IMR-90 (cell line): ENCODE measurements around the gene KCNJ6. TPM values are rescaled to one million over a fixed set of nuclear protein-coding genes. Genes with fewer than 3 reads are reported as not detected.

ENCODE experiments used
- ATAC-seq: fragments of 200-7000 bp; cut with Tn5 transposase; 2 replicates; pipeline ENCODE4 v1.9.1; 2020; ENCODE audit warnings: low read depth, mild to moderate bottlenecking, moderate library complexity
- BruUV-seq: library from RNA; stranded (reverse); fragments of 400-500 nt; replicated peaks from 2 replicates; lab custom pipeline; 2021; lab: Mats Ljungman, UMichigan
- CTCF ChIA-PET: fragments of 300-600 bp; formaldehyde crosslinking; extraction: SDS; loops from one replicate; lab custom pipeline; 2021; ENCODE audit warnings: antibody characterized with exemption; lab: Yijun Ruan, JAX
- POLR2A ChIA-PET: fragments of 300-600 bp; sonication (Branson Sonifier 250); formaldehyde crosslinking; loops from one replicate; lab custom pipeline; 2022; ENCODE audit warnings: antibody characterized with exemption; ENCODE audit not compliant: unreplicated experiment; lab: Charles Lee
- DNase-seq: peaks from one replicate; pipeline ENCODE4 v3.0.0; 2013
- H2AFZ ChIP-seq: replicated peaks from 2 replicates; pipeline ENCODE3; 2013; ENCODE audit warnings: low read length, mild to moderate bottlenecking; ENCODE audit not compliant: poor library complexity
- H2AK5ac ChIP-seq: 2 replicates; pipeline ENCODE4 v1.6.1; 2013; ENCODE audit warnings: low read depth, low read length, inconsistent platforms
- H2AK9ac ChIP-seq: replicated peaks from 2 replicates; pipeline ENCODE3; 2013; ENCODE audit warnings: mild to moderate bottlenecking, low read depth, low read length, moderate library complexity; ENCODE audit not compliant: poor library complexity
- H2BK120ac ChIP-seq: 2 replicates; pipeline ENCODE4 v1.6.1; 2013; ENCODE audit warnings: low read depth, low read length, inconsistent platforms
- H2BK15ac ChIP-seq: 3 replicates; pipeline ENCODE4 v1.6.1; 2013; ENCODE audit warnings: low read depth, low read length, inconsistent platforms
- H2BK20ac ChIP-seq: 2 replicates; pipeline ENCODE4 v1.6.1; 2013; ENCODE audit warnings: low read depth, mild to moderate bottlenecking, inconsistent platforms, low read length, moderate library complexity
- H2BK5ac ChIP-seq: 2 replicates; pipeline ENCODE4 v1.6.1; 2013; ENCODE audit warnings: mild to moderate bottlenecking, low read depth, low read length, inconsistent platforms; ENCODE audit not compliant: poor library complexity, severe bottlenecking
- H3K14ac ChIP-seq: replicated peaks from 2 replicates; pipeline ENCODE4 v1.6.1; 2013; ENCODE audit warnings: low read depth, low read length, inconsistent platforms
- H3K18ac ChIP-seq: 2 replicates; pipeline ENCODE4 v1.6.1; 2013; ENCODE audit warnings: low read depth, low read length, control low read depth
- H3K23ac ChIP-seq: 2 replicates; pipeline ENCODE4 v1.6.1; 2013; ENCODE audit warnings: low read depth, low read length, inconsistent platforms
- H3K27ac ChIP-seq: 2 replicates; pipeline ENCODE4 v1.5.1; 2013; ENCODE audit warnings: mild to moderate bottlenecking, control low read depth, low read length; ENCODE audit not compliant: insufficient read depth
- H3K27me3 ChIP-seq: 2 replicates; pipeline ENCODE4 v1.6.1; 2013; ENCODE audit warnings: low read length; ENCODE audit not compliant: control insufficient read depth, insufficient read depth
- H3K36me3 ChIP-seq: 2 replicates; pipeline ENCODE4 v1.6.1; 2013; ENCODE audit warnings: low read length, mixed read lengths; ENCODE audit not compliant: control insufficient read depth, insufficient read depth
- H3K4ac ChIP-seq: 2 replicates; pipeline ENCODE4 v1.6.1; 2013; ENCODE audit warnings: low read depth, low read length, inconsistent platforms
- H3K4me1 ChIP-seq: 2 replicates; pipeline ENCODE4 v1.6.1; 2013; ENCODE audit warnings: low read length, mixed read lengths; ENCODE audit not compliant: control insufficient read depth, insufficient read depth
- H3K4me2 ChIP-seq: 2 replicates; pipeline ENCODE4 v1.6.1; 2013; ENCODE audit warnings: low read depth, mild to moderate bottlenecking, control low read depth, low read length, moderate library complexity
- H3K4me3 ChIP-seq: 2 replicates; pipeline ENCODE4 v1.5.1; 2013; ENCODE audit warnings: low read depth, mild to moderate bottlenecking, control low read depth, low read length, moderate library complexity; ENCODE audit not compliant: insufficient read depth
- H3K56ac ChIP-seq: 2 replicates; pipeline ENCODE4 v1.6.1; 2013; ENCODE audit warnings: low read length, inconsistent platforms; ENCODE audit not compliant: insufficient read depth; ENCODE audit errors: extremely low read depth
- H3K79me1 ChIP-seq, 2 experiments: 2 replicates each; pipeline ENCODE4 v1.6.1; 2013; ENCODE audit warnings: low read length in 2 of 2, inconsistent platforms in 1 of 2, low read depth in 1 of 2
- H3K9ac ChIP-seq: 2 replicates; pipeline ENCODE4 v1.6.1; 2013; ENCODE audit warnings: low read depth, low read length, control low read depth
- H3K9me1 ChIP-seq: 2 replicates; pipeline ENCODE4 v1.6.1; 2013; ENCODE audit warnings: low read length, inconsistent platforms; ENCODE audit not compliant: insufficient read depth
- H3K9me3 ChIP-seq: 2 replicates; pipeline ENCODE4 v1.6.1; 2013; ENCODE audit warnings: low read length; ENCODE audit not compliant: control insufficient read depth, insufficient read depth
- H4K20me1 ChIP-seq: 2 replicates; pipeline ENCODE4 v1.6.1; 2013; ENCODE audit warnings: low read length, inconsistent platforms; ENCODE audit not compliant: insufficient read depth
- H4K5ac ChIP-seq: 2 replicates; pipeline ENCODE4 v1.6.1; 2013; ENCODE audit warnings: mild to moderate bottlenecking, low read depth, low read length, control low read depth
- H4K8ac ChIP-seq, 2 experiments: 2 replicates each; pipeline ENCODE4 v1.6.1; 2013; ENCODE audit warnings: low read depth in 2 of 2, low read length in 2 of 2, control low read depth in 1 of 2, inconsistent platforms in 1 of 2
- H4K91ac ChIP-seq: 2 replicates; pipeline ENCODE4 v1.6.1; 2013; ENCODE audit warnings: low read depth, low read length, inconsistent platforms; ENCODE audit not compliant: insufficient read depth
- BHLHE40 ChIP-seq: fragments of 150-350 bp; IDR thresholded peaks from 2 replicates; pipeline ENCODE4 v1.6.1; 2016; ENCODE audit warnings: mild to moderate bottlenecking, low read depth, low read length
- MXI1 ChIP-seq: IDR thresholded peaks from 2 replicates; pipeline ENCODE4 v1.6.1; 2012; ENCODE audit warnings: low read depth, mild to moderate bottlenecking, low read length, moderate library complexity, borderline replicate concordance
- RAD21 ChIP-seq: IDR thresholded peaks from 2 replicates; pipeline ENCODE4 v1.6.1; 2012; ENCODE audit warnings: low read length, improper control_type of control experiment
- WGBS, 2 experiments: methylation state at CpG; one replicate each; pipeline versions ENCODE4 v1.1.5 to v1.1.7; 2013; ENCODE audit warnings: missing lambda C conversion rate in 2 of 2; ENCODE audit not compliant: insufficient read length in 1 of 2; ENCODE audit errors: extremely low coverage in 2 of 2; 5-methylcytosine and 5-hydroxymethylcytosine counted together
- dilution Hi-C: fragments of 300-500 bp; cut with HindIII; formaldehyde crosslinking; loops from one replicate; pipeline ENCODE4 v1.14.3; 2018; ENCODE audit warnings: low sequenced_read_pairs; ENCODE audit not compliant: unreplicated experiment
- in situ Hi-C: fragments of 300-500 bp; cut with MboI; formaldehyde crosslinking; loops from 3 replicates; pipeline ENCODE4 v1.14.3; 2019; ENCODE audit warnings: low sequenced_read_pairs, inconsistent platforms, mixed read lengths
- intact Hi-C: fragments of 100-400 bp; cut with micrococcal nuclease; formaldehyde crosslinking; loops from 2 replicates; pipeline ENCODE4 v1.10.0; 2022
- polyA plus RNA-seq, 3 experiments: library from polyadenylated mRNA; depleted of rRNA; stranded (reverse); fragments of >200 nt; gene quantifications; 2 replicates each; pipeline ENCODE4 v1.2.3, GENCODE V29; 2012; ENCODE audit warnings: low replicate concordance in 1 of 3
- total RNA-seq: library from RNA; depleted of rRNA; stranded (reverse); fragments of >200 nt; gene quantifications from 2 replicates; pipeline ENCODE4 v1.2.3, GENCODE V29; 2012

Gene KCNJ6
- total and polyA plus RNA-seq, 2 of the 4 experiments (the other 2 are of a cell fraction): under 0.01 to 0.02 TPM

DNA sequence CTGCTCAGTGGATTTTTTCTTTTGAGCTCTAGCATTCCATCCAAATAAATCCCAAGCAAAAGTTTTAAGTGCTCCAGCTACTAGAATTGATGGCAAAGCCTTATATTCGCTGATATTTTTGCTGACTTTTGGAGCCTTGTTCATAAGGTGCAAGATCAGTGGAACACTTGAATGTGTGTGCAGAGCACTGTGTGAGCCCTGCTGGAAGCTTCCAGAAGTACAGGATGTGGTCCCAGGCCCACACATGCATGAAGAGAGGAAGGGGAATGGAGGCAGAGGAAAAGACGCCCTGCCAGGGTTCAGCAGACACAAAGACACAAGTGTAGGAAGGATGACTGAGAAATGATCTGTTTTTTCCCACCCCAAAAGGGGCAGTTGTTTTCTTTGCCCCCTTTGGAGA lies 169.4 kb downstream of the KCNJ6 start:
- no TSS peak for BruUV-seq
- CTCF ChIA-PET: interaction anchor here (0.8 to 1.0 kb wide), 2 partner anchors 8 to 162 kb away, joined by 3 read pairs; no protein-coding TSS in a partner anchor

More for the DNA sequence above, 169.4 kb downstream of the KCNJ6 start:
- H3K4me1 ChIP-seq: peaks cover 4% of the 10 kb centered on the region
- dilution Hi-C loops: no loop called here
- no peak overlapping the region for H2BK5ac ChIP-seq
- H2AK9ac ChIP-seq: no peak overlapping the region
- no peak for TF ChIP-seq RAD21
- TF ChIP-seq MXI1: no peak
- no peak for TF ChIP-seq BHLHE40
- no peaks in the 10 kb centered on the region for H4K20me1 ChIP-seq
- H3K9me1 ChIP-seq: no peaks in the 10 kb centered on the region
- no peaks in the 10 kb centered on the region for H3K9me3 ChIP-seq
- no peak overlapping the region for H3K14ac ChIP-seq
- peaks cover 30% of the 10 kb centered on the region for H3K27me3 ChIP-seq
- H3K56ac ChIP-seq: no peak overlapping the region
- POLR2A ChIA-PET: no interaction called here
- in situ Hi-C loops: no loop called here
- intact Hi-C loops: no loop called here
- H3K27ac ChIP-seq: no peak overlapping the region
- H3K23ac ChIP-seq: no peak overlapping the region
- no peak overlapping the region for H4K8ac ChIP-seq
- H3K9ac ChIP-seq: no peak overlapping the region
- no CpG with 5 or more reads among the region's 2 CpGs for WGBS, 2 experiments
- H2BK15ac ChIP-seq: no peak overlapping the region
- no peak overlapping the region for H3K4ac ChIP-seq
- no peak for DNase-seq
- no peak overlapping the region for H2AK5ac ChIP-seq
- no peak overlapping the region for H3K4me2 ChIP-seq
- no peak overlapping the region for H4K91ac ChIP-seq
- no peak overlapping the region for H3K4me3 ChIP-seq
- H2BK120ac ChIP-seq: no peak overlapping the region
- no peak overlapping the region for H2AFZ ChIP-seq
- no peak overlapping the region for H4K5ac ChIP-seq
- H3K18ac ChIP-seq: no peak overlapping the region
- no peaks in the 10 kb centered on the region for H3K36me3 ChIP-seq
- no peak for ATAC-seq
- no peaks in the 10 kb centered on the region for H3K79me1 ChIP-seq
- no peak overlapping the region for H2BK20ac ChIP-seq
